ENCODE results near the gene IL2RA. TPM values are rescaled to one million over a fixed set of nuclear protein-coding genes. Genes with fewer than 3 reads are reported as not detected.
A peak's percentile ranks its signal among the peaks of the same experiment; 100 is the strongest.

IL2RA gene
- polyA plus RNA-seq, 1 experiment: not detected

DNA sequence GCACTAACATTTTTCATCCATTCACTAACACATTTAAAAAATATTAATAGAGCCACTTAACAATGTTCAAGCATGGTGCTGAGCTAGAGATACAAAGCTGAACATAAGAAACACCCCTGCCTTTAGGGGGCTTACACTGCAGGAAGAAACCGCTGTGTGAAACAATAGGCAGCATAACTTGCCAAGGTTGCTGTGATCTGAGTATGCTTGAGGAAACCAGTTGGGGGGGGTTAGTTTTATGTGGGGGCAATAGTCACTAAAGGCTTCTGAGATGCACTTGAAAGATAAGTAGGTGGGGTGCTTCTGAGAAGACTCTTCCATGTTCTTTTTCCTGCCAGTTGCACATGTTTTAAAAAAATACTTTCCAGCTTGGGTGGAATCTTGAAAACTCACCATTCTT lies 29.5 kb upstream of the IL2RA start:
- Histone ChIP-seq H3K9me3 (ENCODE audit: control insufficient read depth, insufficient read depth, low read length) (no peaks in the 10 kb centered on the region; the same call in 1 of the 2 replicates), H3K27me3 (ENCODE audit: control insufficient read depth, insufficient read depth, low read length) (no peaks in the 10 kb centered on the region), H3K4me3 (ENCODE audit: low read depth, low read length) (no peak overlapping the region), H3K27ac (ENCODE audit: low read depth, low read length) (no peak overlapping the region)
- ChIA-PET POLR2A (no interaction called here), CTCF (interaction anchor here (1.4 to 3.1 kb wide), 4 partner anchors 19 to 315 kb away, joined by 4 to 18 read pairs (median 6); partner anchors contain the start of gene PFKFB3)
- TF ChIP-seq, protein P1, sequence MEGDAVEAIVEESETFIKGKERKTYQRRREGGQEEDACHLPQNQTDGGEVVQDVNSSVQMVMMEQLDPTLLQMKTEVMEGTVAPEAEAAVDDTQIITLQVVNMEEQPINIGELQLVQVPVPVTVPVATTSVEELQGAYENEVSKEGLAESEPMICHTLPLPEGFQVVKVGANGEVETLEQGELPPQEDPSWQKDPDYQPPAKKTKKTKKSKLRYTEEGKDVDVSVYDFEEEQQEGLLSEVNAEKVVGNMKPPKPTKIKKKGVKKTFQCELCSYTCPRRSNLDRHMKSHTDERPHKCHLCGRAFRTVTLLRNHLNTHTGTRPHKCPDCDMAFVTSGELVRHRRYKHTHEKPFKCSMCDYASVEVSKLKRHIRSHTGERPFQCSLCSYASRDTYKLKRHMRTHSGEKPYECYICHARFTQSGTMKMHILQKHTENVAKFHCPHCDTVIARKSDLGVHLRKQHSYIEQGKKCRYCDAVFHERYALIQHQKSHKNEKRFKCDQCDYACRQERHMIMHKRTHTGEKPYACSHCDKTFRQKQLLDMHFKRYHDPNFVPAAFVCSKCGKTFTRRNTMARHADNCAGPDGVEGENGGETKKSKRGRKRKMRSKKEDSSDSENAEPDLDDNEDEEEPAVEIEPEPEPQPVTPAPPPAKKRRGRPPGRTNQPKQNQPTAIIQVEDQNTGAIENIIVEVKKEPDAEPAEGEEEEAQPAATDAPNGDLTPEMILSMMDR (IDR thresholded peaks at IDR 0.05; ENCODE audit: low read depth, low read length): 0 out of 2 replicates have a peak, but pooled peaks have one; percentile 2
- DNase-seq (ENCODE audit: low read depth, low spot score): no peak

DNA sequence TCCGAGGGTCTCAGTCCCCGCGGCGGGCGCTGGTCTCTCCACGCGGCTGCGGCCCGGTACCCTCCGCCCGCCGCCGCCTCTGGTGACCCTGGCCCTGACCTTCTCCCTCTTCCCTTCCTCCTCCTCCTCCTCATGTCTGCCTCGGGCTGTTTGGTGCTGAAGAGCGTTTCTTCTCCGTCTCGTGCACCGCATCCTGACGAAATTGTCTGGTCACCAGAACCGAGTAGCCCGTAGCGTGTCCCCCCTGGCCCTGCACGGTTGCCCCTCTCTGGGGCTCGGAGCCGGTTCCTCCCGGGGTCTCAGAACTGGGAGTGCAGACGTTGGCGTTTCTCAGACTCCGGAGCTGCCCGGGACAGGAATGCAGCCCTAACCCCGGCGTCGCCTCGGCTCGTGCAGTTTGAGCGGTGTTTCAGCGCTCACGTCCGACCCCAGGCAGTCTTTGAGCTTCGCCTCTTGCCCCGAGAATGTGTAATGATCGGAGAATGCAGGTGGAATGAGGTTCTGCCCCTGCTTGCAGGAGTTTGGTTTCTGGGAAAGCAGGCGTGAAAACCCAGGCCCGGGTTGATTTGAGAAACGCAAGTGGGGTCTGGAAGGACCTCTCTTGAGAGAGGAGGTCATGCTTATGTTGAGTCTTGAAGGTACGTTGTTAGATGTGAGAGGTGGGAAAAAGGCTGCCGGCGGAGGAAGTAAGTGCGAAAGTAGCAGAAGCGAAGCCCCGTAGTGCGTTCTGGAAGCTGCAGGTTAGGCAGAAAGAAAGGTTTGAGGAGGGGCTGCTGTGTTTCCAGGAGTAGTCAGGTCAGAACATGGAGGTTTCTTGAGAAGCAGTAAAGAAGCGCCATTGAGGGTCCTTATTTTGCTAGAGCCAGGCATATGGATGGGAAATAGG lies 27.4 kb upstream of the IL2RA start:
- H3K27ac ChIP-seq (ENCODE audit: low read depth, low read length): peak overlapping the region; percentile 47
- POLR2A ChIA-PET: interaction anchor here (0.5 to 1.0 kb wide), 3 partner anchors 200 to 1719 kb away, joined by 3 read pairs; partner anchors contain the start of genes ANKRD16 and FBH1

DNA sequence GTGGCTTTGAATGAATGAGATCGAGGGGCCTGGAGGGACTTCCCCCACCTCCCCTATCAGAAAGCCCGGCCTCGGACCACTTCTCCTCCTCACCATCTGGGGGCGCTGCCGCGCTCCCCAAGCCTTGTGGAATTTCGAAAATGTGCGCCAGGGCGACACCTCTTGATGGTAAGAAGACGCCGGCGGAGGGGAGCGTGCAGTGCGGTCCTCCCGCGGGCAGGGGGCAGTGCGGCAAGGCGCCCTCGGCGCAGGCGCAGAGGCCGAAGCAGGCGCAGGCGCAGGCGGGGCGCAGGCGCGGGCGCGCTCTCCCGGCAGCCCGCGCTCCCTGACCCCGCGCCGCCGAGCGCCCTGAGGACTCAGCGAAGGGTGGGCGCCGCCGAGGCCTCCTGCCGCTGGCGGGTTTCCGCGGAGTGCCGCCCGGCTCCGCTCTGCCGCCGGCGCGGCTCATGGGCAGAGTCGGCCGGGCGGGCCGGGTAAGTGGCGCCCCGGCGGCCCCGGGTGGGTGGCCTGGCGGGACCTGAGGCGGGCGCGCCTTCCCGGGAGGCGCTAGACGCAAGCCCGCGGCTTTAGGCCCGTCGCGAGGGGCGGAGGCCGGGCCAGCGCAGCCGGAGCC lies 26.7 kb upstream of the IL2RA start, which contains the start of gene RBM17:
TSS of gene RBM17 (plus strand) at position 314 of the 613 bp plus-strand sequence. CDS start 8,032 bp downstream, outside the sequence.
- H3K9me3 ChIP-seq (ENCODE audit: control insufficient read depth, insufficient read depth, low read length): no peaks in the 10 kb centered on the region; the same call in 1 of the 2 replicates
- peak; percentile 93 for DNase-seq (ENCODE audit: low read depth, low spot score)
- TF ChIP-seq, protein P1 (IDR thresholded peaks at IDR 0.05; ENCODE audit: low read depth, low read length): peak; percentile 99
- peak within 1 kb of the TSS; percentile 47 for H3K27ac ChIP-seq (ENCODE audit: low read depth, low read length)
- CTCF ChIA-PET: interaction anchor here (0.5 to 3.1 kb wide), 11 partner anchors 8 to 321 kb away, joined by 3 to 18 read pairs (median 4); no protein-coding TSS in a partner anchor
- no peaks in the 10 kb centered on the region for H3K27me3 ChIP-seq (ENCODE audit: control insufficient read depth, insufficient read depth, low read length)
- POLR2A ChIA-PET: interaction anchor here (0.5 to 1.0 kb wide), 5 partner anchors 116 to 313 kb away, joined by 3 to 4 read pairs (median 3); partner anchors contain the start of genes ANKRD16 and FBH1
- peak within 1 kb of the TSS; percentile 96 for H3K4me3 ChIP-seq (ENCODE audit: low read depth, low read length)

More for the DNA sequence above, 27.4 kb upstream of the IL2RA start:
- Histone ChIP-seq H3K27me3 (ENCODE audit: control insufficient read depth, insufficient read depth, low read length) (no peaks in the 10 kb centered on the region), H3K4me3 (ENCODE audit: low read depth, low read length) (peak overlapping the region; percentile 96), H3K9me3 (ENCODE audit: control insufficient read depth, insufficient read depth, low read length) (no peaks in the 10 kb centered on the region; the same call in 1 of the 2 replicates)
- no peak for DNase-seq (ENCODE audit: low read depth, low spot score)
- CTCF ChIA-PET: interaction anchor here (0.5 to 3.1 kb wide), 13 partner anchors 9 to 320 kb away, joined by 3 to 18 read pairs (median 4); no protein-coding TSS in a partner anchor
- TF ChIP-seq, protein P1 (IDR thresholded peaks at IDR 0.05; ENCODE audit: low read depth, low read length): no peak

DNA sequence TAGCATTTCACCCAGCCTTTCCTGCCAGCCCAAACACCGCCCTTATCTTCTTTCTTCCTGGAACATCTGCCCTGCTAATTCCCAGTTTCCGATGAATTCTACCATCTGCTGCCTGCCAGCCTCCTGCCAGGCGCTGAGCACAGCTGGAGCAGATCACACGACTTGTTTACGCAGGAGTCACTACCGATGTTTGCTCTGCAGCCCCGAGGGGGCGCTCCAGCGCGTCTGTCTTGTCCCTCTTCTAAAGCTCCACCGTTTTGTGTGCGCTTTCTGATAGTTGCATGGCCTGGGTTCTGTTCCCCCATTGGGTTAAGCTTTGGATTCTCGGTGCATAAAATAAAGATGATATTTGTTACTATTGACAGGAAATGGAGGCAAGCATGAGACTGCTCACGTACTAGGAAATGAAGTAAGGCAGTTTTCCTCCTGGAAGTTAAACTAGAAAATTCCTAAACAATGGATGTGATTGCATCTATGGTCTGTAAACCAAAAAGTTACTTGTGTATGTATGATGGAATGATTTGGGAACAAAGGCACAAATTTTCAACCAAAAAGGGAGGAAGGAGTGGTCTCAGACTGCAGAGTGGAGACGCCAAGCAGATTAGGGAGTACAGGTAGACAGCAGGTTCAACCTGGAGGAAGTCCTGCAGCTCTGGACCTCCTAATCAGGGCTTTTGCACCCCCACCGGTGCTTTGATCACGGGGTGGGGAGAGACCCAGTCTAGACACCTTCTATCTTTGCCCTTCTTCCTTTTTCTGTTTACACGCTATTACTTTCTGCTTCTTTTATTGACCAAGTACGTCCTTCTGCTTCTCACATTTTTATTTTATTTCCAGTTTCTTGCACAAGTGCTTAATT lies 24.4 kb upstream of the IL2RA start:
- Histone ChIP-seq H3K4me3 (ENCODE audit: low read depth, low read length) (no peak overlapping the region), H3K9me3 (ENCODE audit: control insufficient read depth, insufficient read depth, low read length) (no peaks in the 10 kb centered on the region; the same call in none of the 2 replicates), H3K27ac (ENCODE audit: low read depth, low read length) (no peak overlapping the region), H3K27me3 (ENCODE audit: control insufficient read depth, insufficient read depth, low read length) (peaks cover 7% of the 10 kb centered on the region)
- peak; percentile 73 for DNase-seq (ENCODE audit: low read depth, low spot score)
- TF ChIP-seq, protein P1 (IDR thresholded peaks at IDR 0.05; ENCODE audit: low read depth, low read length): peak; percentile 95
- CTCF ChIA-PET: interaction anchor here (0.5 to 2.9 kb wide), 46 partner anchors 8 to 1145 kb away, joined by 3 to 31 read pairs (median 4); partner anchors contain the start of genes ANKRD16, FBH1 and PFKFB3
- POLR2A ChIA-PET: interaction anchor here (0.7 to 1.3 kb wide), 6 partner anchors 110 to 314 kb away, joined by 4 to 11 read pairs (median 5); partner anchors contain the start of genes ANKRD16, FBH1 and PFKFB3

All from AG04450 (cell line).